ENCODE results near the gene LANCL2. TPM values are rescaled to one million over a fixed set of nuclear protein-coding genes. Genes with fewer than 3 reads are reported as not detected.
"Not testable (repeated sequence)": the region's sequence is repeated elsewhere in the genome, so short reads cannot be mapped to it uniquely, and the experiment has no call there.

Gene LANCL2
- total RNA-seq, 2 donors from 2014 or later = 6.6 to 11.4 TPM

DNA sequence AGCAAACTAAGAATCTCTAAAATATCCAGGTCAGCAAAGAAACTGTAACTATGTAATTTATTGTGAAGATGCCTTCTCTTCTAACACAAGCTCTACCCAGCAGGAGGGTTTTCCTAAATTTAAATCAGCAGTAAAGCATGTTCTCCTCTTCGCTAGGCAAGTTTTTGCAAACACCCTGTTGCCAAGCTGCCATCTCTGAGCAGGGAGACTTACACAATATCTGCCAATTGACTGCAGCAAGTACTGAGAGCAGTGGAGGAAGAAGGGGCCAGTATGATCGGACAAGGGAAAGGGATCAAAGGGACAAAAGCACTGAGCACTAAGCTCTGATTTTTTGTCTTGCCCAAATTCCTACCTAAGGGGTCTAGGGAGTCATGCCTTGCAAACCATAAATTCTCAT is 16.0 kb upstream of the LANCL2 start:
- Histone ChIP-seq H3K27ac (no peak overlapping the region), H3K27me3 (replicated peaks; ENCODE audit: insufficient read depth) (no peaks in the 10 kb centered on the region), H3K4me1 (ENCODE audit: control insufficient read depth in 1 of 2, low read depth in 2 of 2) (no peaks in the 10 kb centered on the region), H3K36me3 (no peaks in the 10 kb centered on the region), H3K4me3 (no peak overlapping the region), H3K9me3 (no peaks in the 10 kb centered on the region)
- DNase-seq (ENCODE audit: low spot score) = no peak
- ATAC-seq (ENCODE audit: insufficient number of reproducible peaks, low FRiP score, low read depth) = no peak
- TF ChIP-seq CTCF (IDR thresholded peaks at IDR 0.05) = no peak

GRCh38 chr7:55350281-55350680 is 14.9 kb upstream of the LANCL2 start:
- no peaks in the 10 kb centered on the region for H3K27me3 ChIP-seq (replicated peaks; ENCODE audit: insufficient read depth)
- no peak overlapping the region for H3K4me3 ChIP-seq
- no peak overlapping the region for H3K27ac ChIP-seq
- H3K4me1 ChIP-seq (ENCODE audit: control insufficient read depth in 1 of 2, low read depth in 2 of 2) = no peaks in the 10 kb centered on the region
- ATAC-seq (ENCODE audit: insufficient number of reproducible peaks, low FRiP score, low read depth) (no peak), DNase-seq (ENCODE audit: low spot score) (no peak)
- no peak for TF ChIP-seq CTCF (IDR thresholded peaks at IDR 0.05)
- H3K36me3 ChIP-seq = no peaks in the 10 kb centered on the region
- H3K9me3 ChIP-seq = no peaks in the 10 kb centered on the region

- Histone ChIP-seq H3K36me3 (no peaks in the 10 kb centered on the region), H3K4me3 (no peak overlapping the region), H3K4me1 (ENCODE audit: control insufficient read depth in 1 of 2, low read depth in 2 of 2) (no peaks in the 10 kb centered on the region), H3K9me3 (no peaks in the 10 kb centered on the region), H3K27ac (no peak overlapping the region), H3K27me3 (replicated peaks; ENCODE audit: insufficient read depth) (no peaks in the 10 kb centered on the region)
- no peak for DNase-seq (ENCODE audit: low spot score)
- no peak for ATAC-seq (ENCODE audit: insufficient number of reproducible peaks, low FRiP score, low read depth)
- TF ChIP-seq CTCF (IDR thresholded peaks at IDR 0.05) = no peak
These were observed 13.9 kb upstream of the LANCL2 start for GRCh38 chr7:55351263-55351662.

- not testable (repeated sequence) for H3K4me1 ChIP-seq (ENCODE audit: control insufficient read depth in 1 of 2, low read depth in 2 of 2); ATAC-seq (ENCODE audit: insufficient number of reproducible peaks, low FRiP score, low read depth); H3K36me3 ChIP-seq; H3K9me3 ChIP-seq; DNase-seq (ENCODE audit: low spot score); H3K4me3 ChIP-seq; H3K27ac ChIP-seq; H3K27me3 ChIP-seq (replicated peaks; ENCODE audit: insufficient read depth)
These were observed 12.2 kb upstream of the LANCL2 start for GRCh38 chr7:55352947-55353273.

- Histone ChIP-seq H3K4me1 (ENCODE audit: control insufficient read depth in 1 of 2, low read depth in 2 of 2) (peaks cover 5 to 8% of the 10 kb centered on the region in 2 donors), H3K27me3 (replicated peaks; ENCODE audit: insufficient read depth) (no peaks in the 10 kb centered on the region), H3K36me3 (no peaks in the 10 kb centered on the region), H3K4me3 (no peak overlapping the region), H3K9me3 (no peaks in the 10 kb centered on the region), H3K27ac (no peak overlapping the region)
- no peak for DNase-seq (ENCODE audit: low spot score)
- ATAC-seq (ENCODE audit: insufficient number of reproducible peaks, low FRiP score, low read depth) = no peak
- no peak for TF ChIP-seq CTCF (IDR thresholded peaks at IDR 0.05)
These were observed 4.7 kb upstream of the LANCL2 start for GRCh38 chr7:55360486-55360885.

DNA sequence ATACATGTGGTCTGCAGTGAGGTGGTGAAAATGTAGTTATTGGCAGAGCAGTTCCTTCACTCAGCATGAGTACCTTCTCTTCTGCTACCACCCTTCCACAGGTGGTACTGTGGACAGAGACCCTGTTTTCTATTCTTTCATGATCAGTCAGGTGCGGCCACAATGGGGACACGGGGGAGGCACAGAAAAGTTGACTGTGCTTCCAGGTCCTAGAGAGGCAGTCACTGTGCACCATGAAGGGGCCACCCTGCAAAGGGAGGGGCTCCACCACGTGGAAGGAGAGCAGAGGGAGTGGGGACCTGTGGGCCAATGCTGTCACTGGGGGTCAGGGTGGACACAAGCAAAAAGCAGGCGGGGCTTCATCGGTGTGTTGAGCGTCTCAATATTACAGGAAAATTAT is 3.6 kb upstream of the LANCL2 start:
- Histone ChIP-seq H3K9me3 (no peaks in the 10 kb centered on the region), H3K4me1 (ENCODE audit: control insufficient read depth in 1 of 2, low read depth in 2 of 2) (peaks cover 5 to 8% of the 10 kb centered on the region in 2 donors), H3K27ac (no peak overlapping the region), H3K4me3 (no peak overlapping the region), H3K36me3 (no peaks in the 10 kb centered on the region), H3K27me3 (replicated peaks; ENCODE audit: insufficient read depth) (no peaks in the 10 kb centered on the region)
- DNase-seq (ENCODE audit: low spot score) (no peak), ATAC-seq (ENCODE audit: insufficient number of reproducible peaks, low FRiP score, low read depth) (no peak)
- TF ChIP-seq CTCF (IDR thresholded peaks at IDR 0.05) = no peak
